ENCODE results near the gene MAMDC4. TPM values are rescaled to one million over a fixed set of nuclear protein-coding genes. Genes with fewer than 3 reads are reported as not detected.

MAMDC4 gene
- polyA plus RNA-seq, 1 donor (not counting 4 experiments of a cell fraction or from before 2014, with no cell fraction given), result 0.49 TPM

GRCh38 chr9:136845465-136846260 is 6.5 kb upstream of the MAMDC4 start:
- Histone ChIP-seq H3K9me3 (ENCODE audit: control insufficient read depth, low read depth, low read length) (no peaks in the 10 kb centered on the region), H3K79me2 (ENCODE audit: control insufficient read depth, insufficient read depth, low read length) (peaks cover 6% of the 10 kb centered on the region), H3K4me1 (ENCODE audit: control insufficient read depth, extremely low read depth, insufficient read depth, low read length) (peaks cover 18% of the 10 kb centered on the region), H3K36me3 (ENCODE audit: control insufficient read depth in 2 of 2, extremely low read depth in 1 of 2, insufficient read depth in 2 of 2, low read length in 2 of 2) (peaks cover 2 to 4% of the 10 kb centered on the region in 2 experiments), H3K27me3 (ENCODE audit: control insufficient read depth, extremely low read depth, insufficient read depth, low read length) (peaks cover 43% of the 10 kb centered on the region), H3K9me1 (ENCODE audit: control insufficient read depth, extremely low read depth, insufficient read depth, low read length) (no peaks in the 10 kb centered on the region), H2AFZ (ENCODE audit: control insufficient read depth, low read length) (no peak overlapping the region), H3K4me3 (ENCODE audit: control insufficient read depth in 2 of 3, extremely low read depth in 1 of 3, insufficient read depth in 2 of 3, low read depth in 1 of 3, low read length in 3 of 3) (no peak overlapping the region), H3K4me2 (ENCODE audit: control insufficient read depth, extremely low read depth, insufficient read depth, low read depth, low read length) (no peak overlapping the region), H3K9ac (ENCODE audit: control insufficient read depth, extremely low read depth, insufficient read depth, low read length) (no peak overlapping the region), H4K20me1 (ENCODE audit: control insufficient read depth, extremely low read depth, insufficient read depth, low read length) (peaks cover 6% of the 10 kb centered on the region), H3K27ac (ENCODE audit: control insufficient read depth, insufficient read depth, low read length) (no peak overlapping the region)
- FAIRE-seq (no peak), DNase-seq (ENCODE audit: low read depth, low spot score) (no peak)
- dilution Hi-C loops (cut with MboI; ENCODE audit: extremely low pct_ligation_motif_present, low sequenced_read_pairs), result no loop called here
- TF ChIP-seq, protein P1, sequence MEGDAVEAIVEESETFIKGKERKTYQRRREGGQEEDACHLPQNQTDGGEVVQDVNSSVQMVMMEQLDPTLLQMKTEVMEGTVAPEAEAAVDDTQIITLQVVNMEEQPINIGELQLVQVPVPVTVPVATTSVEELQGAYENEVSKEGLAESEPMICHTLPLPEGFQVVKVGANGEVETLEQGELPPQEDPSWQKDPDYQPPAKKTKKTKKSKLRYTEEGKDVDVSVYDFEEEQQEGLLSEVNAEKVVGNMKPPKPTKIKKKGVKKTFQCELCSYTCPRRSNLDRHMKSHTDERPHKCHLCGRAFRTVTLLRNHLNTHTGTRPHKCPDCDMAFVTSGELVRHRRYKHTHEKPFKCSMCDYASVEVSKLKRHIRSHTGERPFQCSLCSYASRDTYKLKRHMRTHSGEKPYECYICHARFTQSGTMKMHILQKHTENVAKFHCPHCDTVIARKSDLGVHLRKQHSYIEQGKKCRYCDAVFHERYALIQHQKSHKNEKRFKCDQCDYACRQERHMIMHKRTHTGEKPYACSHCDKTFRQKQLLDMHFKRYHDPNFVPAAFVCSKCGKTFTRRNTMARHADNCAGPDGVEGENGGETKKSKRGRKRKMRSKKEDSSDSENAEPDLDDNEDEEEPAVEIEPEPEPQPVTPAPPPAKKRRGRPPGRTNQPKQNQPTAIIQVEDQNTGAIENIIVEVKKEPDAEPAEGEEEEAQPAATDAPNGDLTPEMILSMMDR (optimal IDR thresholded peaks at IDR 0.05 in 1 of 3, IDR thresholded peaks at IDR 0.05 in 1 of 3, conservative IDR thresholded peaks at IDR 0.05 in 1 of 3; ENCODE audit: extremely low read depth in 1 of 3, insufficient read depth in 2 of 3, low read length in 3 of 3), result no peak
- TF ChIP-seq EZH2 (IDR thresholded peaks at IDR 0.05; ENCODE audit: low read length), result peak; percentile 38

DNA sequence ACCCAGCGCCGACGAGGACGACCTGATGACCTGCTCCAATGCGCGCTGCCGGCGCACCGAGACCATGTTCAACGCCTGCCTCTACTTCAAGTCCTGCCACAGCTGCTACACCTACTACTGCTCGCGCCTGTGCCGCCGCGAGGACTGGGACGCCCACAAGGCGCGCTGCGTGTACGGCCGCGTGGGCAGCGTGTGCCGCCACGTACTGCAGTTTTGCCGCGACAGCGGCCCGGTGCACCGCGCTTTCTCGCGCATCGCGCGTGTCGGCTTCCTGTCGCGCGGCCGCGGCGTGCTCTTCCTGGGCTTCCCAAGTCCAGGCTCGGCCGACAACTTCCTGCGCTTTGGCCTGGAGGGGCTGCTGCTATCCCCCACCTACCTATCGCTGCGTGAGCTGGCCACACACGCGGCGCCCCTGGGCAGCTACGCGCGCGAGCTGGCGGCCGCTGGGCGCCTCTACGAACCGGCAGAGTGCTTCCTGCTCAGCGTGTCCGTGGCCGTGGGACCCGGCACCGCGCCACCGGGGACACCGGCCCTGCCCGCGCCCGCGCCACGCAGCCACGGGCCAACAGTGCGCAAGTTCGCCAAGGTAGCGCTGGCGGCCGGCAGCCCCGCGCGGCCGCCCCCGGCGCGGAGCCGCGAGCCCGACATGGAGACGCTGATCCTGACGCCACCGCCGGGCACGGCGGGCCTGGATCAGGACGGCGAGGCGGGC is 5.6 kb upstream of the MAMDC4 start:
- dilution Hi-C loops (cut with MboI; ENCODE audit: extremely low pct_ligation_motif_present, low sequenced_read_pairs), result no loop called here
- Histone ChIP-seq H3K36me3 (ENCODE audit: control insufficient read depth in 2 of 2, extremely low read depth in 1 of 2, insufficient read depth in 2 of 2, low read length in 2 of 2) (peaks cover 0 to 13% of the 10 kb centered on the region in 2 experiments), H3K9me1 (ENCODE audit: control insufficient read depth, extremely low read depth, insufficient read depth, low read length) (no peaks in the 10 kb centered on the region), H3K79me2 (ENCODE audit: control insufficient read depth, insufficient read depth, low read length) (peaks cover 6% of the 10 kb centered on the region), H3K27ac (ENCODE audit: control insufficient read depth, insufficient read depth, low read length) (no peak overlapping the region), H2AFZ (ENCODE audit: control insufficient read depth, low read length) (no peak overlapping the region), H4K20me1 (ENCODE audit: control insufficient read depth, extremely low read depth, insufficient read depth, low read length) (peaks cover 6% of the 10 kb centered on the region), H3K4me1 (ENCODE audit: control insufficient read depth, extremely low read depth, insufficient read depth, low read length) (peaks cover 15% of the 10 kb centered on the region), H3K4me2 (ENCODE audit: control insufficient read depth, extremely low read depth, insufficient read depth, low read depth, low read length) (peak overlapping the region; percentile 22), H3K9ac (ENCODE audit: control insufficient read depth, extremely low read depth, insufficient read depth, low read length) (no peak overlapping the region), H3K4me3 (ENCODE audit: control insufficient read depth in 2 of 3, extremely low read depth in 1 of 3, insufficient read depth in 2 of 3, low read depth in 1 of 3, low read length in 3 of 3) (no peak overlapping the region), H3K9me3 (ENCODE audit: control insufficient read depth, low read depth, low read length) (no peaks in the 10 kb centered on the region), H3K27me3 (ENCODE audit: control insufficient read depth, extremely low read depth, insufficient read depth, low read length) (peaks cover 43% of the 10 kb centered on the region)
- FAIRE-seq (no peak), DNase-seq (ENCODE audit: low read depth, low spot score) (no peak)
- peak; percentile 84 for TF ChIP-seq EZH2 (IDR thresholded peaks at IDR 0.05; ENCODE audit: low read length)
- TF ChIP-seq, protein P1 (optimal IDR thresholded peaks at IDR 0.05 in 1 of 3, IDR thresholded peaks at IDR 0.05 in 1 of 3, conservative IDR thresholded peaks at IDR 0.05 in 1 of 3; ENCODE audit: extremely low read depth in 1 of 3, insufficient read depth in 2 of 3, low read length in 3 of 3), result no peak

Measured in keratinocyte (primary cell).